GM12878 (cell line): Measurements from ENCODE around the gene PLEKHA5. TPM values are rescaled to one million over a fixed set of nuclear protein-coding genes. Genes with fewer than 3 reads are reported as not detected.

ENCODE experiments used
- ATAC-seq: fragments of 200-7000 bp; cut with Tn5 transposase; 3 replicates; pipeline ENCODE4 v1.9.1; 2020; ENCODE audit warnings: mild to moderate bottlenecking, moderate library complexity
- BruUV-seq: library from RNA; stranded (reverse); fragments of 400-500 nt; replicated peaks from 2 replicates; lab custom pipeline; 2021; lab: Mats Ljungman, UMichigan
- CTCF ChIA-PET: fragments of 300-600 bp; sonication (Branson Sonifier 250); formaldehyde crosslinking; extraction: SDS; loops from one replicate; lab custom pipeline; 2021; ENCODE audit warnings: inconsistent platforms; lab: Yijun Ruan, JAX
- POLR2A ChIA-PET: fragments of 350-600 bp; formaldehyde crosslinking; extraction: SDS; loops from one replicate; lab custom pipeline; 2021; ENCODE audit warnings: inconsistent platforms; lab: Charles Lee
- RAD21 ChIA-PET: fragments of 300-600 bp; sonication (Branson Sonifier 250); formaldehyde crosslinking; loops from one replicate; lab custom pipeline; 2023; ENCODE audit warnings: antibody characterized with exemption; ENCODE audit not compliant: unreplicated experiment; lab: Charles Lee
- SMC1A ChIA-PET: fragments of 300-600 bp; sonication (Branson Sonifier 250); formaldehyde crosslinking; loops from one replicate; lab custom pipeline; 2023; ENCODE audit not compliant: unreplicated experiment, uncharacterized antibody; lab: Charles Lee
- DNase-seq: peaks from one replicate; pipeline ENCODE4 v3.0.0-alpha.2; 2011; ENCODE audit warnings: low read depth, low spot score
- FAIRE-seq: peaks from 3 replicates; lab custom pipeline; 2011; peaks lifted over from hg19 to GRCh38; lab: Jason Lieb, UNC
- H2AFZ ChIP-seq: 2 replicates; pipeline ENCODE4 v1.6.0; 2011; ENCODE audit warnings: low read depth, low read length, control low read depth; ENCODE audit not compliant: control insufficient read depth
- H3K27ac ChIP-seq: 2 replicates; pipeline ENCODE4 v1.5.1; 2011; ENCODE audit warnings: control low read depth; ENCODE audit not compliant: control insufficient read depth, insufficient read depth
- H3K27me3 ChIP-seq, 2 experiments: replicated peaks in 1 of 2; 2 replicates each; pipeline versions ENCODE4 v1.6.0 to v1.6.1; 2011; ENCODE audit warnings: low read length in 1 of 2; ENCODE audit not compliant: control insufficient read depth in 2 of 2, insufficient read depth in 2 of 2
- H3K36me3 ChIP-seq, 2 experiments: 2 replicates each; pipeline ENCODE4 v1.5.1; 2011; ENCODE audit warnings: low read length in 1 of 2; ENCODE audit not compliant: control insufficient read depth in 2 of 2, insufficient read depth in 2 of 2
- H3K4me1 ChIP-seq: 2 replicates; pipeline ENCODE4 v1.6.1; 2011; ENCODE audit warnings: mild to moderate bottlenecking, low read length, moderate library complexity, mixed read lengths; ENCODE audit not compliant: control insufficient read depth, insufficient read depth
- H3K4me2 ChIP-seq: 2 replicates; pipeline ENCODE4 v1.6.0; 2011; ENCODE audit warnings: control low read depth; ENCODE audit not compliant: control insufficient read depth, insufficient read depth
- H3K4me3 ChIP-seq: fragments of 200-600 bp; sonication (generic); 2 replicates; pipeline ENCODE4 v1.5.1; 2016
- H3K79me2 ChIP-seq: 2 replicates; pipeline ENCODE4 v1.6.0; 2011; ENCODE audit warnings: low read length; ENCODE audit not compliant: control insufficient read depth, insufficient read depth
- H3K9ac ChIP-seq: 2 replicates; pipeline ENCODE4 v1.8.0; 2011; ENCODE audit warnings: low read length, control low read depth, mixed read lengths; ENCODE audit not compliant: control insufficient read depth, insufficient read depth
- H3K9me3 ChIP-seq: replicated peaks from 3 replicates; pipeline ENCODE4 v1.5.1; 2011; ENCODE audit warnings: mild to moderate bottlenecking, low read length; ENCODE audit not compliant: control insufficient read depth, insufficient read depth
- H4K20me1 ChIP-seq: 2 replicates; pipeline ENCODE4 v1.6.0; 2011; ENCODE audit not compliant: control insufficient read depth, insufficient read depth
- CEBPB ChIP-seq, 2 experiments: fragments of 150-350 bp in 1 of 2; IDR thresholded peaks; 2 replicates each; pipeline ENCODE4 v1.6.1; 2012 to 2014; ENCODE audit warnings: low read depth in 2 of 2, low read length in 2 of 2, borderline replicate concordance in 1 of 2, inconsistent platforms in 1 of 2
- EGR1 ChIP-seq, 2 experiments: IDR thresholded peaks; 1 replicate in 1 of 2; 2 replicates in 1 of 2; pipeline ENCODE4 v1.6.1; 2011 to 2012; ENCODE audit warnings: low read depth in 2 of 2, low read length in 2 of 2, borderline replicate concordance in 1 of 2, mild to moderate bottlenecking in 1 of 2, moderate library complexity in 1 of 2
- FOXM1 ChIP-seq: IDR thresholded peaks from 2 replicates; pipeline ENCODE4 v1.6.1; 2012; ENCODE audit warnings: low read depth, mild to moderate bottlenecking, inconsistent platforms, low read length, moderate library complexity
- JUND ChIP-seq: IDR thresholded peaks from 2 replicates; pipeline ENCODE4 v1.6.1; 2012; ENCODE audit warnings: low read depth, mild to moderate bottlenecking, low read length, improper control_type of control experiment, moderate library complexity
- KAT2A ChIP-seq: conservative IDR thresholded peaks from 2 replicates; pipeline ENCODE4 v1.6.1; 2011; ENCODE audit warnings: low read depth, low read length; ENCODE audit not compliant: control insufficient read depth
- KLF5 ChIP-seq: fragments of 450-650 bp; IDR thresholded peaks from 2 replicates; pipeline ENCODE4 v1.6.1; 2014; ENCODE audit warnings: mild to moderate bottlenecking; ENCODE audit not compliant: partially characterized antibody
- MLLT1 ChIP-seq: fragments of 450-650 bp; IDR thresholded peaks from 2 replicates; pipeline ENCODE4 v1.6.1; 2016; ENCODE audit warnings: mild to moderate bottlenecking
- MTA3 ChIP-seq: IDR thresholded peaks from 2 replicates; pipeline ENCODE4 v1.6.1; 2012; ENCODE audit warnings: low read length, inconsistent platforms, borderline replicate concordance
- MXI1 ChIP-seq: fragments of 150-350 bp; IDR thresholded peaks from 2 replicates; pipeline ENCODE4 v1.6.1; 2011; ENCODE audit warnings: low read depth, mild to moderate bottlenecking, inconsistent platforms, low read length, improper control_type of control experiment
- NFYA ChIP-seq: IDR thresholded peaks from 2 replicates; pipeline ENCODE4 v1.6.1; 2011; ENCODE audit warnings: low read depth, mild to moderate bottlenecking, low read length, improper control_type of control experiment, borderline replicate concordance
- NRF1 ChIP-seq: conservative IDR thresholded peaks from 2 replicates; pipeline ENCODE4 v1.6.1; 2011; ENCODE audit warnings: mild to moderate bottlenecking, low read depth, low read length, improper control_type of control experiment
- POLR2A ChIP-seq: IDR thresholded peaks from 2 replicates; pipeline ENCODE4 v1.6.1; 2011; ENCODE audit warnings: low read depth, mild to moderate bottlenecking, low read length
- RUNX3 ChIP-seq: IDR thresholded peaks from 2 replicates; pipeline ENCODE4 v1.6.1; 2012; ENCODE audit warnings: low read length, inconsistent platforms
- SREBF2 ChIP-seq: IDR thresholded peaks from 2 replicates; pipeline ENCODE4 v1.6.1; 2012; ENCODE audit warnings: mild to moderate bottlenecking, low read length
- STAT1 ChIP-seq: fragments of 450-650 bp; conservative IDR thresholded peaks from 2 replicates; pipeline ENCODE4 v1.6.1; 2014; ENCODE audit warnings: antibody characterized with exemption, mild to moderate bottlenecking
- SUZ12 ChIP-seq: fragments of 200-600 bp; sonication (generic); IDR thresholded peaks from one replicate; pipeline ENCODE4 v1.6.1; 2018; ENCODE audit warnings: antibody characterized with exemption, mild to moderate bottlenecking; ENCODE audit not compliant: unreplicated experiment
- ZNF592 ChIP-seq: fragments of 450-650 bp; IDR thresholded peaks from 2 replicates; pipeline ENCODE4 v1.6.1; 2017; ENCODE audit warnings: mild to moderate bottlenecking, moderate library complexity
- ZZZ3 ChIP-seq: IDR thresholded peaks from 2 replicates; pipeline ENCODE4 v1.6.1; 2011; ENCODE audit warnings: low read depth; ENCODE audit not compliant: control insufficient read depth, insufficient read length
- WGBS: methylation state at CpG from one replicate; pipeline ENCODE4 v1.1.6; 2016; ENCODE audit warnings: low lambda C conversion rate; ENCODE audit not compliant: insufficient replicate concordance, insufficient coverage; ENCODE audit errors: missing lambda C conversion rate; 5-methylcytosine and 5-hydroxymethylcytosine counted together
- in situ Hi-C: fragments of 300-500 bp; cut with MboI; formaldehyde crosslinking; loops from 9 replicates; pipeline ENCODE4 v1.14.3; 2018; ENCODE audit warnings: mixed read lengths
- intact Hi-C: fragments of 100-400 bp; cut with micrococcal nuclease; formaldehyde crosslinking; loops from one replicate; pipeline ENCODE4 v1.14.2; 2022; ENCODE audit not compliant: unreplicated experiment
- polyA plus RNA-seq, 11 experiments: library from polyadenylated mRNA; depleted of rRNA in 4 of 11; unstranded in 6 of 11; stranded (reverse) in 5 of 11; fragments of >200 nt; fragmentation: Nextera tagmentation in 4 of 11; fragmentation: Illumina TruSeq in 1 of 11; extraction: Ambion mirVana in 4 of 11; extraction: Trizol in 1 of 11; gene quantifications; 1 replicate in 1 of 11; 2 replicates in 10 of 11; pipeline versions ENCODE4 v1.2.1 to v1.2.3, GENCODE V29; 2011 to 2016; ENCODE audit warnings: inconsistent platforms in 2 of 11, missing spikeins in 2 of 11, low read depth in 1 of 11
- total RNA-seq, 4 experiments: library from RNA; depleted of rRNA in 3 of 4; stranded (reverse); fragments of >200 nt in 3 of 4; fragmentation: Illumina TruSeq in 1 of 4; extraction: Trizol in 1 of 4; gene quantifications; 2 replicates each; pipeline versions ENCODE4 v1.2.1 to v1.2.3, GENCODE V29; 2013 to 2021

The PLEKHA5 gene
- total and polyA plus RNA-seq, 10 of the 15 experiments (the other 5 are each of a cell fraction or from before 2014, with no cell fraction given): 0.09 to 0.33 (median 0.18) TPM; not detected in 3

DNA sequence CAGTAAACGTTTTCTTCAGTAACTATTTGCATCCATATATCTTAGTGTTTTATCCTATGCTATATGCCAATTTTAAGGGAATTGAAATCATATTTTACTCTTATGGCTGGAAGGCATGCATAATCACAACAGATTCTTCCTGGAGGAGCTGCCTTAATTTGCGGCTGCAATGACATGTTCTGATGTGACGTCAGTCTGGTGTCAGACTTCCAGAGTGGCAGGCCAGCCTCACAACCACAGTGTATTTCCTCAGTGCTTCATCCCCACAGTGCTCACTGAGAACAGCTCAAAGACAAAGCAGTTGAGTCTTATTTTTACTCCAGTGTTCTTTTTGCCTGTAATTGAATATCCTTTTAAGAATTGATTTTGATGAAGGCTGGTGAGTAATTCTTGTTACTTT, 107.1 kb downstream of the PLEKHA5 start (continued):
- no peak for TF ChIP-seq ZZZ3
- TF ChIP-seq KLF5: no peak
- TF ChIP-seq MTA3: no peak
- no peak for TF ChIP-seq NRF1
- TF ChIP-seq CEBPB (IDR thresholded peaks at IDR 0.05; ENCODE audit: borderline replicate concordance in 1 of 2, low read depth in 2 of 2, low read length in 2 of 2): no peak
- no peak for TF ChIP-seq MXI1
- no peak for TF ChIP-seq SUZ12
- TF ChIP-seq SREBF2: no peak
- TF ChIP-seq MLLT1: no peak

DNA sequence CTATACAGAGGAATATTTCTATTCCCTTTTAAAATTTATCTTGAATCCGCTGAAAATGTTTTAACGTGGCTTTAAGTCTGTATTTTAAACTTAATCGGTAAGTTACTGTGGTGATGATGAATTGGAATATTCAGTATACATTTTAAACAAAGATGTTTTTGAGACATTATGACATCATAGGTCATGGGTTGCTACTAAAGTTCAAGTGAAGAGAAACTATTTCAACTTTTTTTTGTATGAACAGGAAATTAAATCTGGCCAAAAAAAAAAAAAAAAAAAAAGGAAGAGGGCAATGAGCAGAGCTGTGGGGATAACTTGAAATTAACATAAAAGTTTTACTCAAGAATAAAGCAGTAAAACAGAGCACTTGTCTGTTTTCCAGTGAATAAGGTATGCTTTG, 109.0 kb downstream of the PLEKHA5 start:
- Histone ChIP-seq H3K36me3 (no peaks in the 10 kb centered on the region), H3K4me2 (no peak overlapping the region), H3K27me3 (no peaks in the 10 kb centered on the region), H2AFZ (no peak overlapping the region), H3K79me2 (no peaks in the 10 kb centered on the region), H3K4me1 (no peaks in the 10 kb centered on the region), H3K9me3 (no peaks in the 10 kb centered on the region), H3K9ac (no peak overlapping the region), H3K4me3 (no peak overlapping the region), H4K20me1 (no peaks in the 10 kb centered on the region), H3K27ac (no peak overlapping the region)
- ChIA-PET CTCF (interaction anchor here (1.1 kb wide), 1 partner anchor 64 kb away, joined by 3 read pairs; no protein-coding TSS in a partner anchor), POLR2A (no interaction called here), RAD21 (no interaction called here), SMC1A (no interaction called here)
- intact Hi-C loops (no loop called here), in situ Hi-C loops (no loop called here)
- WGBS: 99% methylated on average over 3 of the region's 3 CpGs
- BruUV-seq: no TSS peak
- ATAC-seq: no peak
- no peak for DNase-seq
- FAIRE-seq: no peak
- no peak for TF ChIP-seq FOXM1
- TF ChIP-seq KAT2A: no peak
- TF ChIP-seq EGR1 (IDR thresholded peaks at IDR 0.05; ENCODE audit: borderline replicate concordance in 1 of 2, low read depth in 2 of 2, low read length in 2 of 2): no peak
- no peak for TF ChIP-seq NFYA
- TF ChIP-seq ZNF592: no peak
- no peak for TF ChIP-seq STAT1
- TF ChIP-seq POLR2A: no peak
- TF ChIP-seq JUND: no peak
- no peak for TF ChIP-seq RUNX3
